Panc1 (cell line): Measurements from ENCODE around the gene ALK. TPM values are rescaled to one million over a fixed set of nuclear protein-coding genes. Genes with fewer than 3 reads are reported as not detected.

Source experiments
- ATAC-seq: fragments of 200-7000 bp; cut with Tn5 transposase; 2 replicates; pipeline ENCODE4 v1.9.1; 2020; ENCODE audit warnings: mild to moderate bottlenecking, moderate library complexity
- BruUV-seq: library from RNA; stranded (reverse); fragments of 400-500 nt; replicated peaks from 2 replicates; lab custom pipeline; 2021; lab: Mats Ljungman, UMichigan
- CTCF ChIA-PET: fragments of 300-600 bp; sonication (Branson Sonifier 250); formaldehyde crosslinking; loops from one replicate; lab custom pipeline; 2022; ENCODE audit warnings: antibody characterized with exemption; lab: Charles Lee
- POLR2A ChIA-PET: fragments of 300-600 bp; sonication (Branson Sonifier 250); formaldehyde crosslinking; loops from one replicate; lab custom pipeline; 2022; ENCODE audit warnings: antibody characterized with exemption; lab: Charles Lee
- DNase-seq: peaks from one replicate; pipeline ENCODE4 v3.0.0-alpha.2; 2010; ENCODE audit warnings: low read depth, low spot score
- H3K27ac ChIP-seq: 2 replicates; pipeline ENCODE4 v1.5.1; 2011; ENCODE audit warnings: mild to moderate bottlenecking, low read length, inconsistent platforms
- H3K27me3 ChIP-seq: fragments of 200-500 bp; sonication (Bioruptor generic); 2 replicates; pipeline ENCODE4 v1.6.0; 2014; ENCODE audit warnings: low read length, inconsistent platforms; ENCODE audit not compliant: control insufficient read depth, insufficient read depth
- H3K36me3 ChIP-seq: fragments of 200-500 bp; sonication (Bioruptor generic); 2 replicates; pipeline ENCODE4 v1.5.1; 2014; ENCODE audit warnings: inconsistent platforms, mild to moderate bottlenecking, low read length, moderate library complexity; ENCODE audit not compliant: control insufficient read depth, insufficient read depth
- H3K4me1 ChIP-seq: 2 replicates; pipeline ENCODE4 v1.5.1; 2011; ENCODE audit warnings: inconsistent platforms, mild to moderate bottlenecking, low read length, moderate library complexity; ENCODE audit not compliant: control insufficient read depth, insufficient read depth
- H3K4me3 ChIP-seq, 2 experiments: 2 replicates each; pipeline ENCODE4 v1.5.1; 2011 to 2012; ENCODE audit warnings: low read depth in 2 of 2, low read length in 2 of 2, mild to moderate bottlenecking in 2 of 2, inconsistent platforms in 1 of 2, moderate library complexity in 1 of 2
- H3K9me3 ChIP-seq: fragments of 200-500 bp; sonication (Bioruptor generic); 2 replicates; pipeline ENCODE4 v1.5.1; 2014; ENCODE audit warnings: low read depth, mild to moderate bottlenecking, inconsistent platforms, low read length, moderate library complexity; ENCODE audit not compliant: control insufficient read depth, insufficient read depth
- CTCF ChIP-seq: fragments of 450-650 bp; IDR thresholded peaks from 2 replicates; pipeline ENCODE4 v1.5.1; 2017; ENCODE audit warnings: mild to moderate bottlenecking
- POLR2AphosphoS5 ChIP-seq: IDR thresholded peaks from 2 replicates; pipeline ENCODE4 v1.6.1; 2012; ENCODE audit warnings: mild to moderate bottlenecking, low read depth, low read length, moderate library complexity
- REST ChIP-seq, 2 experiments: IDR thresholded peaks; 2 replicates each; pipeline ENCODE4 v1.6.1; 2011 to 2012; ENCODE audit warnings: low read depth in 2 of 2, control low read depth in 1 of 2, low read length in 1 of 2, mild to moderate bottlenecking in 1 of 2, moderate library complexity in 1 of 2; ENCODE audit not compliant: insufficient read depth in 1 of 2
- SIN3A ChIP-seq: IDR thresholded peaks from 2 replicates; pipeline ENCODE4 v1.6.1; 2012; ENCODE audit warnings: low read depth, mild to moderate bottlenecking, low read length, moderate library complexity, borderline replicate concordance; ENCODE audit not compliant: insufficient read depth
- TCF7L2 ChIP-seq: IDR thresholded peaks from 2 replicates; pipeline ENCODE4 v1.6.1; 2011; ENCODE audit warnings: mild to moderate bottlenecking, low read depth, low read length, inconsistent platforms
- in situ Hi-C: cut with HindIII; loops from 2 replicates; pipeline ENCODE4 v1.10.0; 2016; ENCODE audit warnings: low sequenced_read_pairs, low pct_unique_long_range_greater_than_20kb
- intact Hi-C: fragments of 100-400 bp; cut with micrococcal nuclease; formaldehyde crosslinking; loops from one replicate; pipeline ENCODE4 v1.10.0; 2022; ENCODE audit not compliant: unreplicated experiment
- total RNA-seq: library from RNA; stranded (reverse); gene quantifications from one replicate; pipeline ENCODE4 v1.2.1, GENCODE V29; 2021; ENCODE audit not compliant: unreplicated experiment

ALK gene
- total RNA-seq, 1 experiment from 2014 or later: not detected

DNA sequence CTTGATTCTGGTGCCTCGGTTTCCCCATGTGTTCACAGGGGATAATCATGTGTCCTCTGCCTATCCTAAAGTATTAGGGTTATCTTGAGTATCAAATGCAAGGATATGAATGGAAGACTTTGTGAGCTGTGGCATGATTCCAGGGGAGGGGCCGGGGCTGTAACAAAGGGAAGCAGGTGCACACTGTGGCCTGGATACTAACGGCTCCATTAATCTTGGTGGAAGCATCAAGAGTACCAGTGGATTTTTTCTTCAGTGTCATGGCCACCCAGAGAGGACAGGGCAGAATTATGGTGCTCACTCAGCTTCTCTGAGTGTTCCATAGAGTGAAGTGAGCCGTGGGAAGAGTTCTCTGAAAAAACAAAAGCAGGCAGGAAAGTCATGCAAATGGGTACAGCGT lies 320.1 kb downstream of the ALK start:
- no peak for ATAC-seq
- no TSS peak for BruUV-seq
- no peak for DNase-seq
- in situ Hi-C loops: no loop called here
- ChIA-PET CTCF (no interaction called here), POLR2A (no interaction called here)
- Histone ChIP-seq H3K4me1 (no peaks in the 10 kb centered on the region), H3K4me3 (no peak overlapping the region), H3K36me3 (no peaks in the 10 kb centered on the region), H3K27me3 (no peaks in the 10 kb centered on the region; the same call in 1 of the 2 replicates), H3K27ac (no peak overlapping the region), H3K9me3 (no peaks in the 10 kb centered on the region)
- intact Hi-C loops: no loop called here
- TF ChIP-seq POLR2AphosphoS5: no peak
- no peak for TF ChIP-seq SIN3A
- no peak for TF ChIP-seq CTCF
- no peak for TF ChIP-seq TCF7L2
- TF ChIP-seq REST (IDR thresholded peaks at IDR 0.05; ENCODE audit: insufficient read depth in 1 of 2, low read depth in 2 of 2, low read length in 1 of 2): no peak

DNA sequence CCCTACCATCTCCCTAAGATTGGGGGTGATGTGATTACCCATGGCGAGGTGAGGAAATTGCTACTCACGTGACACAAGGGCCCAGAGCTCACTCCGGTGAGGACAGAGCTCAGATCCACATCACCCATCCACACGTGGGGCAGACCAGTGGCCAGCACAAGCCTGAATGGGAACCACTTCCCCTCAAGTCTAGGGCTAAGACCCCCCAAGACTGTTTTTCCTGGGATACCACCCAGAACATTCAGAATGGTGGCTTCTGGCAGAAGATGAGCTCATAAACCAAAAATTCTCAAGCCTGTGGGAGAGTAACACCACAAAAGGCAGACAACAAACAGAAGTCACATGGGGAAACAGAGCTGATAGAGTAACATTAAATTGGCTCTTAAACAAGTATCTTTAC lies 321.4 kb downstream of the ALK start:
- Histone ChIP-seq H3K4me3 (no peak overlapping the region), H3K36me3 (no peaks in the 10 kb centered on the region), H3K27ac (no peak overlapping the region), H3K27me3 (no peaks in the 10 kb centered on the region; the same call in 1 of the 2 replicates), H3K9me3 (no peaks in the 10 kb centered on the region), H3K4me1 (no peaks in the 10 kb centered on the region)
- intact Hi-C loops (no loop called here), in situ Hi-C loops (no loop called here)
- ATAC-seq: no peak
- no peak for DNase-seq
- BruUV-seq: no TSS peak
- CTCF ChIA-PET: no interaction called here
- POLR2A ChIA-PET: no interaction called here
- TF ChIP-seq CTCF: no peak
- TF ChIP-seq REST (IDR thresholded peaks at IDR 0.05; ENCODE audit: insufficient read depth in 1 of 2, low read depth in 2 of 2, low read length in 1 of 2): no peak
- no peak for TF ChIP-seq TCF7L2
- no peak for TF ChIP-seq SIN3A
- no peak for TF ChIP-seq POLR2AphosphoS5
